ENCODE measurements around the gene ARMC2. TPM values are rescaled to one million over a fixed set of nuclear protein-coding genes. Genes with fewer than 3 reads are reported as not detected.

ARMC2 gene
- total and polyA plus RNA-seq, 2 of the 8 experiments (the other 6 are each of a cell fraction or from before 2014, with no cell fraction given) = 1.6 to 4.4 TPM

GRCh38 chr6:108940741-108941140, 92.5 kb downstream of the ARMC2 start:
- Histone ChIP-seq H3K4me2 (ENCODE audit: insufficient read depth in 1 of 2, low read depth in 2 of 2, low read length in 2 of 2) (no peak overlapping the region), H4K8ac (ENCODE audit: extremely low read depth, insufficient read depth, low read length) (no peak overlapping the region), H3K23me2 (ENCODE audit: low read depth, low read length) (no peaks in the 10 kb centered on the region), H2AFZ (ENCODE audit: low read length) (no peak overlapping the region), H3K9ac (replicated peaks in 1 of 4; ENCODE audit: extremely low read depth in 1 of 4, low read depth in 3 of 4, low read length in 3 of 4) (no peak overlapping the region), H4K5ac (ENCODE audit: insufficient read length, low read depth, low read length) (no peak overlapping the region), H3K4ac (replicated peaks; ENCODE audit: insufficient read length, low read depth, low read length) (no peak overlapping the region), H3K9me3 (ENCODE audit: insufficient read depth in 2 of 2, low read depth in 1 of 2, low read length in 1 of 2) (no peaks in the 10 kb centered on the region), H3K36me3 (ENCODE audit: control insufficient read depth in 2 of 4, insufficient read depth in 4 of 4, low read length in 3 of 4) (no peaks in the 10 kb centered on the region), H3K4me3 (ENCODE audit: extremely low read depth in 1 of 4, insufficient read depth in 2 of 4, low read depth in 3 of 4, low read length in 4 of 4) (no peak overlapping the region), H2BK12ac (ENCODE audit: low read depth, low read length) (no peak overlapping the region), H2BK20ac (ENCODE audit: low read length) (no peak overlapping the region), H2BK5ac (ENCODE audit: low read depth, low read length) (no peak overlapping the region; the same call in 1 of the 2 replicates), H4K91ac (replicated peaks; ENCODE audit: insufficient read length, low read length) (no peak overlapping the region), H3K23ac (ENCODE audit: insufficient read length) (no peak overlapping the region), H3K18ac (ENCODE audit: extremely low read depth, low read length) (no peak overlapping the region), H2BK15ac (ENCODE audit: low read length) (no peak overlapping the region), H2BK120ac (replicated peaks; ENCODE audit: low read depth, low read length) (no peak overlapping the region), H3K27me3 (replicated peaks in 1 of 4; ENCODE audit: control insufficient read depth in 3 of 4, extremely low read depth in 1 of 4, insufficient read depth in 3 of 4, low read length in 3 of 4) (no peaks in the 10 kb centered on the region), H3K4me1 (replicated peaks in 1 of 4; ENCODE audit: control insufficient read depth in 3 of 4, insufficient read depth in 4 of 4, low read length in 3 of 4) (peaks cover 1 to 6% (median 2%) of the 10 kb centered on the region in 4 experiments), H3K27ac (ENCODE audit: low read depth, low read length) (no peak overlapping the region), H2AK5ac (ENCODE audit: low read depth, low read length) (no peak overlapping the region), H3K14ac (ENCODE audit: insufficient read length) (no peak overlapping the region), H3K79me2 (ENCODE audit: control insufficient read depth in 1 of 2, insufficient read depth in 2 of 2, low read length in 2 of 2) (no peaks in the 10 kb centered on the region), H3K79me1 (ENCODE audit: low read depth, low read length) (no peaks in the 10 kb centered on the region), H3K56ac (replicated peaks; ENCODE audit: insufficient read length, low read depth, low read length) (no peak overlapping the region), H4K20me1 (replicated peaks in 1 of 2; ENCODE audit: control insufficient read depth in 1 of 2, insufficient read depth in 2 of 2, low read length in 2 of 2) (no peaks in the 10 kb centered on the region)
- DNase-seq (ENCODE audit: low read depth in 1 of 2, low spot score in 2 of 2) (no peak), FAIRE-seq (no peak)
- ChIA-PET POLR2A (ENCODE audit: partially characterized antibody) (no interaction called here), CTCF (ENCODE audit: partially characterized antibody) (interaction anchor here (0.7 to 1.5 kb wide), 6 partner anchors 20 to 416 kb away, joined by 3 read pairs; no protein-coding TSS in a partner anchor)
- 92% methylated on average over 5 of the region's 5 CpGs; no CpG with 5 or more reads in 1 of the 2 experiments for WGBS, 2 experiments (ENCODE audit: extremely low coverage in 1 of 2, insufficient coverage in 1 of 2, insufficient read length in 1 of 2, insufficient replicate concordance in 2 of 2, low coverage in 1 of 2, low lambda C conversion rate in 2 of 2, missing lambda C conversion rate in 1 of 2)
- no peak for TF ChIP-seq SIX5 (IDR thresholded peaks at IDR 0.05; ENCODE audit: low read depth, low read length)

All from H1 (cell line).